ENCODE results near the gene CHCT1.

- TF ChIP-seq ZNF704 (tag by site-specific recombination; IDR thresholded peaks at IDR 0.05) (no peak), SCRT2 (tag by site-specific recombination; IDR thresholded peaks at IDR 0.05) (no peak), ZNF292 (tag by site-specific recombination; IDR thresholded peaks at IDR 0.05; ENCODE audit: borderline replicate concordance, low read depth) (no peak), ATF2 (tag by site-specific recombination; IDR thresholded peaks at IDR 0.05; ENCODE audit: low read depth) (no peak), CTCF (tag by site-specific recombination; IDR thresholded peaks at IDR 0.05) (no peak), ZNF121 (tag by site-specific recombination; IDR thresholded peaks at IDR 0.05) (no peak), ZNF660 (tag by site-specific recombination; IDR thresholded peaks at IDR 0.05) (no peak), ZNF335 (tag by site-specific recombination; conservative IDR thresholded peaks at IDR 0.05) (no peak), ZNF202 (tag by site-specific recombination; IDR thresholded peaks at IDR 0.05; ENCODE audit: borderline replicate concordance) (no peak), PRDM10 (tag by site-specific recombination; IDR thresholded peaks at IDR 0.05) (no peak)
Measured at GRCh38 chr17:60471451-60471850, 49.2 kb downstream of the CHCT1 start.
